Upper lobe of right lung (tissue), 1 donor: ENCODE measurements around the gene ERCC6. TPM values are rescaled to one million over a fixed set of nuclear protein-coding genes. Genes with fewer than 3 reads are reported as not detected.

Experiments
- ATAC-seq: fragments of 200-7000 bp; cut with Tn5 transposase; one replicate; pipeline ENCODE4 v1.9.1; 2020; ENCODE audit warnings: mild to moderate bottlenecking, moderate library complexity
- DNase-seq: peaks from one replicate; pipeline ENCODE4 v3.0.0-alpha.2; 2020
- H3K27ac ChIP-seq: fragments of 200-600 bp; one replicate; pipeline ENCODE4 v1.8.0; 2022
- H3K27me3 ChIP-seq: fragments of 200-600 bp; one replicate; pipeline ENCODE4 v1.8.0; 2022; ENCODE audit warnings: mild to moderate bottlenecking
- H3K36me3 ChIP-seq: fragments of 200-600 bp; one replicate; pipeline ENCODE4 v1.8.0; 2022
- H3K4me1 ChIP-seq: fragments of 200-600 bp; one replicate; pipeline ENCODE4 v1.8.0; 2022
- H3K4me3 ChIP-seq: fragments of 200-600 bp; one replicate; pipeline ENCODE4 v1.8.0; 2022; ENCODE audit warnings: mild to moderate bottlenecking
- H3K9me3 ChIP-seq: fragments of 200-600 bp; one replicate; pipeline ENCODE4 v1.8.0; 2022
- CTCF ChIP-seq: fragments of 200-600 bp; IDR thresholded peaks from one replicate; pipeline ENCODE4 v1.8.0; 2022; ENCODE audit warnings: antibody characterized with exemption
- intact Hi-C: fragments of 100-400 bp; cut with DNase I; formaldehyde crosslinking; loops from one replicate; pipeline ENCODE4 v1.11.0; 2022
- total RNA-seq: library from RNA; stranded (reverse); fragmentation: NEBNext Ultra II Directional; extraction: Animal tissue kit (Norgen Biotek cat#: 25700); gene quantifications from one replicate; pipeline ENCODE4 v1.2.1, GENCODE V29; 2021
- donor health status: DM: no; HTN: yes; CAD: no; lungs with severe emphysema.

Gene ERCC6
- total RNA-seq, 1 donor from 2014 or later, result 33.9 TPM

- Histone ChIP-seq H3K4me1 (no peaks in the 10 kb centered on the region), H3K4me3 (no peak overlapping the region), H3K27ac (no peak overlapping the region), H3K9me3 (no peaks in the 10 kb centered on the region), H3K27me3 (no peaks in the 10 kb centered on the region), H3K36me3 (peaks cover 14% of the 10 kb centered on the region)
- ATAC-seq (peak; percentile 36), DNase-seq (no peak)
- intact Hi-C loops, result no loop called here
- TF ChIP-seq CTCF, result no peak
Measured at GRCh38 chr10:49500412-49500811, 38.5 kb downstream of the ERCC6 start.

- Histone ChIP-seq H3K4me1 (no peaks in the 10 kb centered on the region), H3K27me3 (no peaks in the 10 kb centered on the region), H3K27ac (no peak overlapping the region), H3K4me3 (no peak overlapping the region), H3K36me3 (peaks cover 6% of the 10 kb centered on the region), H3K9me3 (no peaks in the 10 kb centered on the region)
- DNase-seq, result no peak
- no peak for ATAC-seq
- TF ChIP-seq CTCF, result no peak
- intact Hi-C loops, result no loop called here
Measured at GRCh38 chr10:49499305-49499851, 39.5 kb downstream of the ERCC6 start.

- no peak for TF ChIP-seq CTCF
- intact Hi-C loops, result no loop called here
- Histone ChIP-seq H3K4me3 (no peak overlapping the region), H3K27ac (no peak overlapping the region), H3K9me3 (no peaks in the 10 kb centered on the region), H3K27me3 (no peaks in the 10 kb centered on the region), H3K4me1 (no peaks in the 10 kb centered on the region), H3K36me3 (peaks cover 4% of the 10 kb centered on the region)
- DNase-seq, result no peak
- ATAC-seq, result no peak
Measured at GRCh38 chr10:49498425-49498824, 40.5 kb downstream of the ERCC6 start.

- Histone ChIP-seq H3K27ac (no peak overlapping the region), H3K4me3 (no peak overlapping the region), H3K27me3 (no peaks in the 10 kb centered on the region), H3K4me1 (no peaks in the 10 kb centered on the region), H3K36me3 (no peaks in the 10 kb centered on the region), H3K9me3 (no peaks in the 10 kb centered on the region)
- DNase-seq, result no peak
- TF ChIP-seq CTCF, result no peak
- intact Hi-C loops, result no loop called here
- ATAC-seq, result no peak
Measured at GRCh38 chr10:49497358-49497757, 41.6 kb downstream of the ERCC6 start.

GRCh38 chr10:49488056-49488717, 50.7 kb downstream of the ERCC6 start:
- H3K27me3 ChIP-seq, result no peaks in the 10 kb centered on the region
- no peaks in the 10 kb centered on the region for H3K9me3 ChIP-seq
- H3K27ac ChIP-seq, result no peak overlapping the region
- no peak overlapping the region for H3K4me3 ChIP-seq
- peaks cover 6% of the 10 kb centered on the region for H3K36me3 ChIP-seq
- DNase-seq (no peak), ATAC-seq (no peak)
- H3K4me1 ChIP-seq, result no peaks in the 10 kb centered on the region
- intact Hi-C loops, result no loop called here
- TF ChIP-seq CTCF, result no peak

GRCh38 chr10:49486738-49487137, 52.2 kb downstream of the ERCC6 start:
- intact Hi-C loops, result no loop called here
- Histone ChIP-seq H3K27ac (no peak overlapping the region), H3K9me3 (no peaks in the 10 kb centered on the region), H3K4me3 (no peak overlapping the region), H3K36me3 (peaks cover 19% of the 10 kb centered on the region), H3K27me3 (no peaks in the 10 kb centered on the region), H3K4me1 (no peaks in the 10 kb centered on the region)
- no peak for ATAC-seq
- DNase-seq, result no peak
- no peak for TF ChIP-seq CTCF
